HG02610 (cell line): ENCODE results near the gene LAGE3.

Experiments
- ATAC-seq: cut with Tn5 transposase; IDR thresholded peaks from one replicate; pipeline ENCODE4 v1.9.1; 2021; ENCODE audit warnings: mild to moderate bottlenecking, moderate library complexity; ENCODE audit not compliant: unreplicated experiment

LAGE3 gene

GRCh38 chrX:154481195-154481594 lies 2.1 kb upstream of the LAGE3 start:
- no peak for ATAC-seq

- no peak for ATAC-seq
These were observed 1.1 kb downstream of the LAGE3 start for GRCh38 chrX:154477891-154478477.

- no peak for ATAC-seq
These were observed 2.3 kb downstream of the LAGE3 start for GRCh38 chrX:154476821-154477220.

GRCh38 chrX:154473683-154474082 lies 5.4 kb downstream of the LAGE3 start:
- no peak for ATAC-seq

GRCh38 chrX:154472685-154473632 lies 6.1 kb downstream of the LAGE3 start:
- ATAC-seq: no peak

- no peak for ATAC-seq
These were observed 7.0 kb downstream of the LAGE3 start for GRCh38 chrX:154471839-154472684.

GRCh38 chrX:154470914-154471568 lies 8.0 kb downstream of the LAGE3 start:
- ATAC-seq: no peak

GRCh38 chrX:154470434-154470833 lies 8.6 kb downstream of the LAGE3 start:
- ATAC-seq: no peak

- no peak for ATAC-seq
These were observed 9.2 kb downstream of the LAGE3 start for GRCh38 chrX:154469880-154470279.

- no peak for ATAC-seq
These were observed 10.0 kb downstream of the LAGE3 start for GRCh38 chrX:154469114-154469513.

GRCh38 chrX:154468217-154468616 lies 10.9 kb downstream of the LAGE3 start:
- no peak for ATAC-seq

- no peak for ATAC-seq
These were observed 11.5 kb downstream of the LAGE3 start for GRCh38 chrX:154467556-154467955.

- ATAC-seq: no peak
These were observed 12.2 kb downstream of the LAGE3 start for GRCh38 chrX:154466907-154467306.

GRCh38 chrX:154466036-154466435 lies 13.0 kb downstream of the LAGE3 start:
- no peak for ATAC-seq

- no peak for ATAC-seq
These were observed 13.5 kb downstream of the LAGE3 start for GRCh38 chrX:154465601-154466000.

- ATAC-seq: no peak
These were observed 14.2 kb downstream of the LAGE3 start for GRCh38 chrX:154464806-154465365.

GRCh38 chrX:154463611-154464220 lies 15.4 kb downstream of the LAGE3 start:
- no peak for ATAC-seq

- no peak for ATAC-seq
These were observed 16.7 kb downstream of the LAGE3 start for GRCh38 chrX:154462396-154462795.

- no peak for ATAC-seq
These were observed 18.8 kb downstream of the LAGE3 start for GRCh38 chrX:154460326-154460725.

- ATAC-seq: no peak
These were observed 19.2 kb downstream of the LAGE3 start for GRCh38 chrX:154459832-154460231.
